Endodermal cell (in vitro differentiated cells): ENCODE data around the gene PADI2. TPM values are rescaled to one million over a fixed set of nuclear protein-coding genes. Genes with fewer than 3 reads are reported as not detected.

Source experiments
- DNase-seq: peaks from one replicate; pipeline ENCODE4 v3.0.0-alpha.2; 2017
- H3K27ac ChIP-seq: 2 replicates; pipeline ENCODE4 v1.5.1; 2013; ENCODE audit warnings: mild to moderate bottlenecking, low read depth, low read length, moderate library complexity
- H3K27me3 ChIP-seq: 2 replicates; pipeline ENCODE4 v1.6.1; 2013; ENCODE audit warnings: mild to moderate bottlenecking, low read length, moderate library complexity; ENCODE audit not compliant: insufficient read depth, control insufficient read depth, poor library complexity, severe bottlenecking
- H3K36me3 ChIP-seq: 2 replicates; pipeline ENCODE4 v1.7.0; 2013; ENCODE audit warnings: mild to moderate bottlenecking, low read length, moderate library complexity; ENCODE audit not compliant: control insufficient read depth, insufficient read depth
- H3K4me1 ChIP-seq: one replicate; pipeline ENCODE4 v1.7.0; 2013; ENCODE audit warnings: low read length; ENCODE audit not compliant: control insufficient read depth, insufficient read depth
- H3K4me3 ChIP-seq: 2 replicates; pipeline ENCODE4 v1.5.1; 2013; ENCODE audit warnings: mild to moderate bottlenecking, low read length, moderate library complexity
- H3K9ac ChIP-seq: 2 replicates; pipeline ENCODE4 v1.6.1; 2013; ENCODE audit warnings: mild to moderate bottlenecking, low read length, moderate library complexity; ENCODE audit not compliant: poor library complexity, severe bottlenecking; ENCODE audit errors: extremely low read depth
- H3K9me3 ChIP-seq: 2 replicates; pipeline ENCODE4 v1.6.1; 2013; ENCODE audit warnings: mild to moderate bottlenecking, low read length, moderate library complexity; ENCODE audit not compliant: control insufficient read depth
- H3K27ac Mint-ChIP-seq: 2 replicates; pipeline ENCODE4 v1.8.0; 2020; ENCODE audit warnings: mixed read lengths
- H3K27me3 Mint-ChIP-seq: 2 replicates; pipeline ENCODE4 v1.8.0; 2021; ENCODE audit warnings: mild to moderate bottlenecking, mixed read lengths; ENCODE audit not compliant: insufficient read depth
- H3K36me3 Mint-ChIP-seq: 2 replicates; pipeline ENCODE4 v1.8.0; 2020; ENCODE audit warnings: low read depth, mixed read lengths
- H3K4me1 Mint-ChIP-seq: 2 replicates; pipeline ENCODE4 v1.8.0; 2020; ENCODE audit warnings: mixed read lengths
- H3K4me3 Mint-ChIP-seq: 2 replicates; pipeline ENCODE4 v1.8.0; 2020; ENCODE audit warnings: mild to moderate bottlenecking, moderate library complexity, mixed read lengths
- H3K9me3 Mint-ChIP-seq: 2 replicates; pipeline ENCODE4 v1.8.0; 2020; ENCODE audit warnings: mild to moderate bottlenecking, mixed read lengths
- CTCF ChIP-seq: fragments of 200-600 bp; sonication (generic); conservative IDR thresholded peaks from 2 replicates; pipeline ENCODE4 v1.5.0; 2021; ENCODE audit warnings: antibody characterized with exemption, mild to moderate bottlenecking
- WGBS, 2 experiments: methylation state at CpG; one replicate each; pipeline versions ENCODE4 v1.1.5 to v1.1.7; 2013; ENCODE audit warnings: missing lambda C conversion rate in 2 of 2, mixed read lengths in 1 of 2; ENCODE audit not compliant: insufficient coverage in 1 of 2, insufficient read length in 1 of 2; 5-methylcytosine and 5-hydroxymethylcytosine counted together
- long read RNA-seq, 4 experiments: library from polyadenylated mRNA in 2 of 4; library from RNA in 1 of 4; library from capped mRNA in 1 of 4; stranded (forward) in 3 of 4; unstranded in 1 of 4; transcript quantifications; one replicate each; pipeline ENCODE4 v2.0.0, GENCODE V29; 2020 to 2021; ENCODE audit warnings: inconsistent platforms in 1 of 4
- polyA plus RNA-seq, 2 experiments: library from polyadenylated mRNA; stranded (reverse); fragments of 50-300 nt; gene quantifications; one replicate each; pipeline ENCODE4 v1.2.3, GENCODE V29; 2013
- total RNA-seq, 2 donors: library from RNA; stranded (reverse); fragmentation: NEBNext Ultra II Directional in 1 of 2; extraction: Animal tissue kit (Norgen Biotek cat#: 25700) in 1 of 2; gene quantifications; 2 replicates in 1 of 2; 3 replicates in 1 of 2; pipeline ENCODE4 v1.2.1, GENCODE V29; 2021

The PADI2 gene
- 1 to 10 TPM; 2.0 to 2.7 TPM for total RNA-seq
- 2.3 TPM for polyA plus RNA-seq (2013, experiment 1 of 2)
- polyA plus RNA-seq (2013, experiment 2 of 2): 2.4 TPM
- long read RNA-seq, experiment 1, partial matches to known transcripts: 0 of 2 reads
- long read RNA-seq, experiment 1, other reads (novel, unspliced or antisense): 2 of 2 reads
- long read RNA-seq, experiment 2, full-length matches to known transcripts: 1 of 11 reads
- long read RNA-seq, experiment 2, partial matches to known transcripts: 0 of 11 reads
- long read RNA-seq, experiment 2, other reads (novel, unspliced or antisense): 10 of 11 reads
- long read RNA-seq, experiment 3, full-length matches to known transcripts: 5 of 8 reads
- long read RNA-seq, experiment 3, partial matches to known transcripts: 0 of 8 reads
- long read RNA-seq, experiment 3, other reads (novel, unspliced or antisense): 3 of 8 reads
- long read RNA-seq, experiment 4: 0 reads

DNA sequence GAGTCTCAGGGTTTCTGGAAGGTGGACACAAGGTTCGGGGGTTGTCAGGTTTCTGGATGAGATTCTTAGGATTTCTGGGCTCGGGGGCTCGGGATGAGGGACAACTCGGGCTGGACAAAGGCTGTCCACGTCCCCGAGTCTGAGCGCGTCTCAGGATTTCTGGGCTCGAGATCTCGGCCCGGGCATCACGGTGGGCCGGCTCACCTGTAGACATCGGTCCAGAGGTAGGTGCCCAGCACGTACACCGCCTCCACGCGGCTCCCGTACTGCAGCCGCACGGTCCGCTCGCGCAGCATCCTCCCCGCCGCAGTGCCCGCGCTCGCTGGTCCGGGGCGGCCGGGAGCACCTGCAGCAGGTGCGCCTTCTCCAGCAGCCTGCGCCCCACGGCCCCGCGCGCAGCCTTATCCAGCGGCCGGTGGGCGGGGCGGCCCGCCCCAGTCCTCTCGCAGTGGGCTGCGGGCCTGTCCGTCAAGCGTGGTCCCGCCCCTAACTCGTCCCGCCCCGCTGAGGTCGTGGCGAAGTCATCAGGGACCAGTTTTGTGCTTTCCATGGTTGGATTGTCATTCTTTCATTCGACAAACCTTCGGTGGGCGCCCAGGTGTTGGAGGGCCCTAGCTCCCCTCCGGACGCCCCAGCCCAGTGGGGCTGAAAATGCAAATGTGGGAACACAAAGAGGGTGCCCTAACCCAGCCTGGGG, at the start of gene PADI2:
Gene PADI2, minus strand, starts transcription at position 376 of the 697 bp plus-strand sequence. Its CDS starts 80 bp downstream, at position 296.
- peak within 1 kb of the TSS; percentile 61 for H3K4me3 Mint-ChIP-seq
- DNase-seq: peak; percentile 91
- WGBS, 2 experiments: 1% methylated on average over 30 to 58 of the region's 58 CpGs
- no peak within 1 kb of the TSS for H3K27ac ChIP-seq
- H3K9me3 ChIP-seq: no peaks in the 10 kb centered on the region
- no peak for TF ChIP-seq CTCF
- H3K9ac ChIP-seq: no peak within 1 kb of the TSS
- H3K4me3 ChIP-seq: peak within 1 kb of the TSS; percentile 76
- no peaks in the 10 kb centered on the region for H3K4me1 ChIP-seq
- peaks cover 43% of the 10 kb centered on the region for H3K27me3 ChIP-seq
- H3K27ac Mint-ChIP-seq: no peak within 1 kb of the TSS
- peaks cover 56% of the 10 kb centered on the region for H3K27me3 Mint-ChIP-seq
- no peaks in the 10 kb centered on the region for H3K36me3 ChIP-seq
- no peaks in the 10 kb centered on the region for H3K9me3 Mint-ChIP-seq
- H3K36me3 Mint-ChIP-seq: no peaks in the 10 kb centered on the region
- peaks cover 12% of the 10 kb centered on the region for H3K4me1 Mint-ChIP-seq

GRCh38 chr1:17168091-17168876, 49.0 kb upstream of the PADI2 start:
- Histone ChIP-seq H3K27me3 (no peaks in the 10 kb centered on the region), H3K9me3 (peaks cover under 1% of the 10 kb centered on the region), H3K36me3 (no peaks in the 10 kb centered on the region), H3K4me3 (no peak overlapping the region), H3K27ac (no peak overlapping the region), H3K4me1 (no peaks in the 10 kb centered on the region), H3K9ac (no peak overlapping the region)
- no peak for DNase-seq
- 89 to 95% methylated on average over 8 to 13 of the region's 13 CpGs for WGBS, 2 experiments
- Mint-ChIP-seq H3K27me3 (peaks cover 8% of the 10 kb centered on the region), H3K4me1 (no peaks in the 10 kb centered on the region), H3K9me3 (peaks cover 3% of the 10 kb centered on the region), H3K4me3 (no peak overlapping the region), H3K27ac (no peak overlapping the region), H3K36me3 (no peaks in the 10 kb centered on the region)
- no peak for TF ChIP-seq CTCF

GRCh38 chr1:17167786-17168090, 48.5 kb upstream of the PADI2 start:
- WGBS, 2 experiments: 90 to 100% methylated on average over 1 to 5 of the region's 5 CpGs
- Mint-ChIP-seq H3K4me3 (no peak overlapping the region), H3K36me3 (no peaks in the 10 kb centered on the region), H3K4me1 (no peaks in the 10 kb centered on the region), H3K27ac (no peak overlapping the region), H3K9me3 (no peaks in the 10 kb centered on the region), H3K27me3 (peaks cover 7% of the 10 kb centered on the region)
- no peak for TF ChIP-seq CTCF
- no peak for DNase-seq
- Histone ChIP-seq H3K9ac (no peak overlapping the region), H3K9me3 (no peaks in the 10 kb centered on the region), H3K27me3 (no peaks in the 10 kb centered on the region), H3K36me3 (no peaks in the 10 kb centered on the region), H3K4me1 (no peaks in the 10 kb centered on the region), H3K27ac (no peak overlapping the region), H3K4me3 (no peak overlapping the region)
